Mucosa of rectum (tissue), 2 donors: ENCODE results near the gene IGFL1.
"Not testable (repeated sequence)": the region's sequence is repeated elsewhere in the genome, so short reads cannot be mapped to it uniquely, and the experiment has no call there.

ENCODE experiments used
- H3K27ac ChIP-seq, 2 donors: one replicate each; pipeline ENCODE4 v1.7.0; 2013; ENCODE audit warnings: inconsistent platforms in 2 of 2, low read depth in 2 of 2, low read length in 2 of 2
- H3K27me3 ChIP-seq, 2 donors: one replicate each; pipeline ENCODE4 v1.7.0; 2013; ENCODE audit warnings: low read length in 2 of 2; ENCODE audit not compliant: control insufficient read depth in 2 of 2, insufficient read depth in 2 of 2
- H3K36me3 ChIP-seq, 2 donors: one replicate each; pipeline ENCODE4 v1.7.0; 2013; ENCODE audit warnings: low read length in 2 of 2; ENCODE audit not compliant: control insufficient read depth in 2 of 2, insufficient read depth in 2 of 2
- H3K4me1 ChIP-seq, 2 donors: one replicate each; pipeline ENCODE4 v1.7.0; 2013; ENCODE audit warnings: low read length in 2 of 2, mild to moderate bottlenecking in 1 of 2; ENCODE audit not compliant: control insufficient read depth in 2 of 2, insufficient read depth in 2 of 2
- H3K4me3 ChIP-seq, 2 donors: one replicate each; pipeline ENCODE4 v1.7.0; 2013; ENCODE audit warnings: low read length in 2 of 2
- H3K9ac ChIP-seq, 2 donors: one replicate each; pipeline ENCODE4 v1.7.0; 2013; ENCODE audit warnings: low read length in 2 of 2, low read depth in 1 of 2, mild to moderate bottlenecking in 1 of 2
- H3K9me3 ChIP-seq, 2 donors: one replicate each; pipeline ENCODE4 v1.7.0; 2013; ENCODE audit warnings: low read length in 2 of 2; ENCODE audit not compliant: control insufficient read depth in 2 of 2
- donor health status: healthy.
- donor health status: Normal muscosa, but diverticular disease.

The IGFL1 gene

DNA sequence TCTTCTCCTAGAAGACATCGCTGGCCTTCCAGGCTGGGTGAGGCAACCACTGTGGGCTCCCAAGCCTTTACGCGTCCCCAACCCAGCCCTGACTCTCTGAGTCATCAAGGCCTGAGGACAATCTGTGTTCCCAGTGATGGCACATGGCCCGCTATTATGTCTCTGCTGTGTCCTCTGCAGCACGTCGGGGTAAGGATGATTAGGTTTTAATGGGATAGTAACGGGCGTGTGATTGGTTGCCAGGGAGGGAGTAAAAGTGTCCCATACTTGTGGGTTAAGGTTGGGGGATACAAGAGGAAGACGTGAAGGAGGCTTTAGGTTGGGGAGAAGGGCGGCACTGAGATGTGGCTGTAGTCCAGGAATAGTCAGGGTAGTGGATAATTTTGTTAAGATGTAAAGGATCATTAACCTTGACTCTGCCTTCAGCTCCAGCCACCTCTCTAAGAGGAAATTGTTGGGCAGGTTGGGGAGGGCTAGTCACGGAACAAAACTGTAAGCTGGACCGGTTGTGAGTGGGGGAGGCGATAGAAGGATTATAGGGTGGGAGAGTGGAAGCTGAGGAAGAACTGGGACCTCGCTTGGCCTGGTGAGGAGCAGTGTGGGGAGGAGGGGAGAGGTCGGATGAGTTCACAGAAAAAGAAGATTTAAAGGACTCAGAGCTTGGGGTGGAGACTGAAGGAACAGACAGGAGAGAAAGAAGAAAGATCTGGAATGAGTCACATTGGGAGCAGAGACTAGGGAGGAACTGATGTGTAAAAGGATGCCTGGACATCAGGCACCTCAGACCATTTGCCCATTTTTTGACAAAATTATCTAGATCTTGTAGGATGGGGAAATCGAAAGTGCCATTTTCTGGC, 27.9 kb upstream of the IGFL1 start:
- H3K4me1 ChIP-seq: no peaks in the 10 kb centered on the region
- H3K27me3 ChIP-seq: peaks cover 3 to 4% of the 10 kb centered on the region in 2 donors
- H3K9ac ChIP-seq: no peak overlapping the region
- H3K27ac ChIP-seq: no peak overlapping the region
- no peak overlapping the region for H3K4me3 ChIP-seq
- no peaks in the 10 kb centered on the region for H3K9me3 ChIP-seq
- no peaks in the 10 kb centered on the region for H3K36me3 ChIP-seq

DNA sequence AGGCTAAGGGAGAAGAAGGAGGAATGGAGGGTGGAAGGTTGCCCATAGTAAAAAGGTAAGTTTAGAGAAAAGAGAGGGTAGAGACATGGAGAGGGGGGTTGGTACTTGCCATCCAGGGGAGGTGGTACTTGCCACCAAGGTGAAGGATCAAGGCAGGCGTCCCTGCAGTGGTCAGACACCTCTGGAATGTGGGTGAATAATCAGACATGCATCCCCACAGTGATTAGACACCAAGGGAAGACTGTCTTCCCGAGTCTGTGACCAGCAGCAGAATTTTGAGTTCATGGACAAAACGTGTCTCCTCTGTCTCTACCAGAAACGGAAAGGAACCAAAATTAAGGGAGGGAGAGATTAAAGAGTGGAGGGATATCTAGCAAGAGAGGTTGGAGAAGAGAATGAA, 27.1 kb upstream of the IGFL1 start:
- Histone ChIP-seq H3K9ac (no peak overlapping the region), H3K4me1 (no peaks in the 10 kb centered on the region), H3K36me3 (no peaks in the 10 kb centered on the region), H3K27ac (no peak overlapping the region), H3K4me3 (no peak overlapping the region), H3K27me3 (peaks cover 0 to under 1% of the 10 kb centered on the region in 2 donors), H3K9me3 (no peaks in the 10 kb centered on the region)

DNA sequence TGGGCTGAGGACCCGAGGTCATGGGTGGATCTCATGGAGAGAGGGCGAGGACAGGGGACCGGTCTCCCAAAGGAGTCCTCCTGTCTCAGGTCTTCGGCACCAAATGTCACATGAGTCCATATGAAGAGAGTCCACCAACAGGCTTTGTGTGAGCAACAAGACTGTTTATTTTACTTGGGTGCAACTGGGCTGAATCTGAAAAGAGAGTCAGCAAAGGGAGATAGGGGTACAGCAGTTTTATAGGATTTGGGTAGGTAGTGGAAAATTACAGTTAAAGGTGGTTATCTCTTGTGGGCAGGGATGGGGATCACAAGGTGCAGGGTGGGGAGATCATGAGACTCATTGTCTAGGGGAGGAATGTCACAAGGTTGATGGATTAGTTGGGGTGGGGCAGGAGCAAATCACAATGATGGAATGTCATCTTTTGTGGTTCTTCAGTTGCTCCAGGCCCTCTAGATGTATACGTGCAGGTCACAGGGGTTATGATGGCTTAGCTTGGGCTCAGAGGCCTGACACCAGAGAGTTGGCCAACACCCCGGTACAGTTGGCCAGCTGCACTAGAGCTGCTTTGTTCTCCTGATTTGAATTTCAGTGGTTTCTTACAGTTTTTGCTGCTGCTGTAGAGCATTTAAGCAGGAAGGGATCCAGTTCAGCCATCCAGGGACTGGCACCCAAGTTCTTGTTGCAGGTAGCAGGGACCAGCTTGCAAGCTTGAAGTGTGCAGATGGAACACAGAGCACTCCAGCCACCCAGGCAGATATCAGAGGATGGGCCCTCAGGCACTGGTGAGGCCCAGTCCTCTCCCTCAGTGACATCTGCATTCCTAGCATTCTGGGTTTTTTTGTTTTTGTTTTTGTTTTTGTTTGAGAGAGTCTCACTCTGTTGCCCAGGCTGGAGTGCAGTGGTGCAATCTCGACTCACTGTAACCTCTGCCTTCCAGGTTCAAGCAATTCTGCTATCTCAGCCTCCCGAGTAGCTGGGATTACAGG, 26.4 kb upstream of the IGFL1 start:
- no peaks in the 10 kb centered on the region for H3K36me3 ChIP-seq
- no peak overlapping the region for H3K27ac ChIP-seq
- no peaks in the 10 kb centered on the region for H3K9me3 ChIP-seq
- H3K27me3 ChIP-seq: no peaks in the 10 kb centered on the region
- H3K9ac ChIP-seq: no peak overlapping the region
- no peaks in the 10 kb centered on the region for H3K4me1 ChIP-seq
- H3K4me3 ChIP-seq: no peak overlapping the region

GRCh38 chr19:46204008-46204407, 25.5 kb upstream of the IGFL1 start:
- H3K27ac ChIP-seq: no peak overlapping the region
- H3K4me1 ChIP-seq: no peaks in the 10 kb centered on the region
- no peaks in the 10 kb centered on the region for H3K36me3 ChIP-seq
- H3K9me3 ChIP-seq: no peaks in the 10 kb centered on the region
- H3K27me3 ChIP-seq: no peaks in the 10 kb centered on the region
- no peak overlapping the region for H3K9ac ChIP-seq
- H3K4me3 ChIP-seq: no peak overlapping the region

DNA sequence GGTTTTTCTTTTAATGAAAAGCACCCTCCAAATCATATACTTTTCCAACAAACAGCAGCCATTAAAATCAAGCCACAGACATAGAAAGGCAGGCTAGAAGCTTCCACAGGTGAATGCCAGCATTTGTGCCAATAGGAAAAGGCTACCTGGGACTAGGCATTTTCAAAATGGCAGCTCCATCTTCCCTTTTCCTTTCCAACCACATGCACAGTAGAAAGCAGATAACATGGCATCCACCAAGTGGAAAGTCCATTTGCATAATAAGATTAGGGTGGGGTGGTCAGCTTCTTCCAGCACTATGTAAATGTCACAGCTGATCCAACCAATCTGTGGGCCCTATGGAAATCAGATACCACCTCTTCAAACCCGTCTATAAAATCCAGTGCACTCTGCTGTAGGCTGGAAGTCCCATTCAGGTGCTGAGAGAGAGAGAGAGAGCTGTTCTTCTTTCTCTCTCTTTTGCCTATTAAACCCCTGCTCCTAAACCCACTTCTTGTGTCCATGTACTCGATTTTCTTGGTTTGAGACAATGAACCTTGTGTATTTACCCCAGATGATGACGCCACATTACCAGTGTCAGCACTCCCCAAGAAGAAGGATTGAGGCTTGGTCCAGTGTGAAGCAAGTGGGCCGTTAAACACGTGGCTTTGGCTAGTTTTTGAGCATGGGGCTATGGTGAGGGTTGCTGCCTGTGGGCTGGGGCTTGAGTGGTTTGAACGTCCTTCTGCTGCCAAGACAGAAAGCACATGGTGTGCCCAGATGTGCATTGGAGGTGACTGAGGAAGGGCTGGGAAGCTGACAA, 24.2 kb upstream of the IGFL1 start:
- H3K27me3 ChIP-seq: no peaks in the 10 kb centered on the region
- no peaks in the 10 kb centered on the region for H3K36me3 ChIP-seq
- no peaks in the 10 kb centered on the region for H3K4me1 ChIP-seq
- H3K27ac ChIP-seq: no peak overlapping the region
- H3K9ac ChIP-seq: no peak overlapping the region
- H3K4me3 ChIP-seq: no peak overlapping the region
- no peaks in the 10 kb centered on the region for H3K9me3 ChIP-seq

GRCh38 chr19:46206176-46206575, 23.4 kb upstream of the IGFL1 start:
- Histone ChIP-seq H3K27ac (no peak overlapping the region), H3K9ac (no peak overlapping the region), H3K4me3 (no peak overlapping the region)

GRCh38 chr19:46206682-46207081, 22.9 kb upstream of the IGFL1 start:
- no peaks in the 10 kb centered on the region for H3K36me3 ChIP-seq
- H3K27ac ChIP-seq: no peak overlapping the region
- no peaks in the 10 kb centered on the region for H3K27me3 ChIP-seq
- H3K4me1 ChIP-seq: no peaks in the 10 kb centered on the region
- H3K4me3 ChIP-seq: no peak overlapping the region
- no peak overlapping the region for H3K9ac ChIP-seq
- no peaks in the 10 kb centered on the region for H3K9me3 ChIP-seq

More at GRCh38 chr19:46206176-46206575, 23.4 kb upstream of the IGFL1 start:
- H3K36me3 ChIP-seq: no peaks in the 10 kb centered on the region
- no peaks in the 10 kb centered on the region for H3K9me3 ChIP-seq
- H3K4me1 ChIP-seq: no peaks in the 10 kb centered on the region
- no peaks in the 10 kb centered on the region for H3K27me3 ChIP-seq

GRCh38 chr19:46207858-46208257, 21.7 kb upstream of the IGFL1 start:
- H3K4me1 ChIP-seq, H3K9me3 ChIP-seq, H3K36me3 ChIP-seq, H3K9ac ChIP-seq, H3K27me3 ChIP-seq, H3K27ac ChIP-seq, H3K4me3 ChIP-seq: not testable (repeated sequence)

GRCh38 chr19:46209051-46209450, 20.5 kb upstream of the IGFL1 start:
- H3K36me3 ChIP-seq: no peaks in the 10 kb centered on the region
- no peak overlapping the region for H3K4me3 ChIP-seq
- no peaks in the 10 kb centered on the region for H3K9me3 ChIP-seq
- no peaks in the 10 kb centered on the region for H3K27me3 ChIP-seq
- H3K9ac ChIP-seq: no peak overlapping the region
- no peaks in the 10 kb centered on the region for H3K4me1 ChIP-seq
- no peak overlapping the region for H3K27ac ChIP-seq
